HG02870 (cell line): ENCODE data around the gene AKT2.

ENCODE experiments used
- ATAC-seq: cut with Tn5 transposase; IDR thresholded peaks from one replicate; pipeline ENCODE4 v1.9.1; 2021; ENCODE audit warnings: mild to moderate bottlenecking, moderate library complexity; ENCODE audit not compliant: unreplicated experiment

AKT2 gene

DNA sequence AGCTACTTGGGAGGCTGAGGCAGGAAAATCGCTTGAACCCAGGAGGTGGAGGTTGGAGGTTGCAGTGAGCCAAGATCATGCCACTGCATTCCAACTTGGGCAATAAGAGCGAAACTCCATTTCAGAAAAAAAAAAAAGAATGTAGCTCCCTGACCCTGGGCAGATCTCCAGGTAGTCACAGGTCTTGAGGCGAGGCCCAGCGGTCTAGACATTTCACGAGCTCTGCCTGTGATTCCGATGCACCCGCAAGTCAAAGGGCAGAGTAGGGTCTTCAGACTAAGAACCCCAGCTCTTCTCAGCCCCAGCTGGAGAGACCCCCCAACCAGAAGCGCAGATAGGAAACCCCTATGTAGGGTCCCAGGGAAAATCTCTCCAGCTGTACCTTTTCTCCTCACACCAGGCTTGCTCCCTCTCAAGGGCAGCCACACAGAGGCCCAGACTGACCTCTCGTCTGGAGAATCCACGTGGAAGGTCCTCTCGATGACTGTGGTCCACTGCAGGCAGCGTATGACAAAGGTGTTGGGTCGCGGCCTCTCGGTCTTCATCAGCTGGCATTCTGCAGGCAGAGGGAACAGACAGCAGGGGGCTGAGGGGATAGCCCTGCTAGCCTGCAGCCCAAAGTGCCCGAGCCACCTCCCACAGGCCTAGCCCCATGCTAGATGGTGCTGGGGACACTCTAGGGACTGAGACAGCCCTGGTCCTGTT, 30.3 kb downstream of the AKT2 start:
- no peak for ATAC-seq

DNA sequence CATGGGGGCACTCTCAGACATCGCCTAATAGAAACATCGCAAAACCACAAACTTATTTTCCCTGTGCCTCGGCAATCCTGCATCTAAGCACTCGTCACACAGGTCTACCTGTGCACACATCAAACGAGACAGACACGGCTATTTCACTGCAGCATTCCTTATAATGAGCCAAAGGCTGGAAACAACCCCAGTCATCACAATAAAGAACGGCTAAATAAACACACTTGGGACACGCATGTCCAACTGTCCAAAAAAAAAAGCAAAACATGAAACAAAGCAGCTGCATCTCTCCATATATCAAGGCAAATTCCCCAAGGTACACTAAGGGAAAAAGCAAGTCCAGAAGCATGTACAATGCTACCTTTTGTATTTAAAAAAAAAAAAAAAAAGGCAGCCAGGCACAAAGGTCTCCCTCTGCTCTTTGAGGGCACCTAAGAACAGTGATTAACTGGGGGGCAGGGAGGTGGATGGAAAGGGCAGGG, 31.5 kb downstream of the AKT2 start:
- ATAC-seq: no peak

DNA sequence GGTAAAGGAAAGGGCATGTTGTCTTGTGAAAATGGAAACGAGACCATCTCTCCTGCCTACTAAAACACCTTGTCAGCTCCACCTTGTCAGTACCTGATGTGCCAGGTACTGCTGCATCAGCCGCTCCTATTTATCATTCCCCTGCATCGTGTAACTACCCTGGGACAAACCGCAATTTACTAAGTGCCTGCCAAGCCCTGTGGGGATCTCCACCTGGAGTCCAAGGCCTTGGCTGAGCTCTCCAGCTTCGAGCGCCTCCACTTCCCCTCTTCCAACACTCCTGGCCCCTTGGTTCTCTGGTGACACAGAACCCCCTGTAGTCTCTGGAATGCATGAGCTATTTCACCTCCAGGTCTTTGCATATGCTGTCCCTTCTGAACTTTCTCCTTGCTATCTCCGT, 32.8 kb downstream of the AKT2 start:
- ATAC-seq: no peak

DNA sequence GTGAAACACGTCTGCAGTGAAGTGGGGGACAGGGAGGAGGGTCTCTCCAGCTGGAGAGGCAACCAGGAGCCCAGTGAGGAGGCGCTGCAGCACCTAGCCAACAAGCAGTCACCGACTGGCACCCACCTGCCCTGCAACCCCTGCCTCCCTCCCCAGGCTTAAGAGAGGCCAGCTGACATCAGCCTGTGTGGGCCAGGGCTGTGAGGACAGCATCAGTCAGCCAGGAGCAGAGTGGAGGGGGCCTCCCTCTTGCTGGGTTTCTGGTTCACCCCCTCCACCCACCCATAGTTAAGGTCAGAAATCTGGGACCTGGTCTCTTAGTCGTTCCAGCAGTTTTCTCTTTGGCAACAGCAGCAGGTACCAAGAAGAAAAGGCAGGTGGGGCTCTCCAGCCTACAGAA, 33.2 kb downstream of the AKT2 start:
- ATAC-seq: no peak

DNA sequence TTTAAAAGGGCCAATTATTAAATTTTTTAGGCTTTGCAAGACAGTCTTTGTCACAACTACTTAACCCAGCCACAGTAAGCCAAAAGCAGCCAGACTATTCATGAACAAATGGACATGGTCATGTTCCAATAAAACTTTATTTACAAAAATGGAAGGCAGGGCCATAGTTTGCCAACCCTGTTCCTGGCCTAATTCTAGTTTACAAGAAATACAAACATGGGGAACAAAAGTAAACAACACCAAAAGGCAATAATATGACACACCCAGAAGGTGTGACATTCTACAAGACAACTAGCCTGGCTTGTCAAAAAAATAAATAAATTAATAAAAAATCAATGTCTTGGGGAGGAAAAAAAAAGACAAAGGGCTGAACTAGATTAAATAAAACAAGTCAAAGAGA, 33.9 kb downstream of the AKT2 start:
- no peak for ATAC-seq

DNA sequence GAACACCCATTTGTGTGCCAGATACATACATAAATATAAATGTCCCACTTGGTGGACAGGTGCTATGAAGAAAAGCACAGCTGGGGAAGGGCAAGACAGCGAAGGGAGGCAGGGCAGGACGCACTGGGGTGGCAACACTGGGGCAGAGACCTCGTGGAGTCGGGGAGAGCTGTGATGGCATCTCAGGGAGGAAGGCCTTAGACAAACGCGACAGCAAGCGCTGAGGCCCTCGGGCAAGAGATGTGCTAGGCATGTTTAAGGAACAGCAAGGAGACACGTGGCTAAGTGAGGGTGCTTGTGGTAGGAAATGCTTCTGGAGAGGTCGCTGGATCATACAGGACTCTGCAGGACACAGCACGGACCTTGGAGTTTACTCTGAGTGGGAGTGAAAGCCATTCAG, 35.4 kb downstream of the AKT2 start:
- no peak for ATAC-seq

DNA sequence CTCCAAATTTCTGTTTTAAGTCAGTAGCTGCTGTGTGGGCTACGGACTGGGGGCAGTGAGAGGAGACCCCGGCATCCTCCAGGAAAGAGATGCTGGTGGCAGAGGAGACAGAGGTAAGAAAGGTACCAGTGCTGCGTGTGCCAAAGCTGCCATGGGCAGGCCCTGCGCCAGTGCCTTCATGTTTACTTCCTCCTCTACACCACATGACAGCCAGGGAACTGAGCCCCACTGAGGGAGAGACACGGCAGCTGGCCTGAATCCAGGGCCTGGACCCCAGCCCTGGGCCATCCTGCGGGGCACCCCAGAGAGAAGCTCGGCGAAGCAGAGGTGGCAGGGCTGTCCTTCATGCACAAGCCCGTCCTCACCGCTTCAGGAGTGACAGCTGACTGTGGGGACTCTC, 35.9 kb downstream of the AKT2 start:
- no peak for ATAC-seq

DNA sequence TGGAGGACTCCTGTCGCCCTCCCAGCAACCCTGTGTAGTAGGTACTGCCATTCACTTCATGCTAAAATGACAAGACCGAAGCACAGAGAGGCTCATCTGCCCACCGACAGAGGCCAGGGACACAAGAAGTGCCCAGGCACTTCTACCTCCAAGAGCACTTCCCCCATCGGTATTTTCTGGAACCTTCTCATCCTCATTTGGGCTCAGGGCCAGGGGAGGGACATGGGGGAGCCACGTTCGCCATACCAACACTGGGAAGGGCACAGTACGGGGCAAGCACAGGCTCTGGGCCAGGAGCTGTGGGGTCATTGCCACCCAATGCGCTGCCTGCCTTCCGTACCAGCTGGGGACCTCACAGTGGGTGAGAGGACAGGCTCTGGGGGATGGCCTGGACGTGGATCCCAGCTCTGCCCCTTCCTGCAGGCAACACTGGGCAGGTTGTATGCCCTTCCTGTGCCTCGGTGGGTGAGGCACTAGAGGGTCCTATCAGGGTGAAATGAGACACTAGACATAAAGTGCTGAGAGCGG, 37.3 kb downstream of the AKT2 start:
- ATAC-seq: no peak

DNA sequence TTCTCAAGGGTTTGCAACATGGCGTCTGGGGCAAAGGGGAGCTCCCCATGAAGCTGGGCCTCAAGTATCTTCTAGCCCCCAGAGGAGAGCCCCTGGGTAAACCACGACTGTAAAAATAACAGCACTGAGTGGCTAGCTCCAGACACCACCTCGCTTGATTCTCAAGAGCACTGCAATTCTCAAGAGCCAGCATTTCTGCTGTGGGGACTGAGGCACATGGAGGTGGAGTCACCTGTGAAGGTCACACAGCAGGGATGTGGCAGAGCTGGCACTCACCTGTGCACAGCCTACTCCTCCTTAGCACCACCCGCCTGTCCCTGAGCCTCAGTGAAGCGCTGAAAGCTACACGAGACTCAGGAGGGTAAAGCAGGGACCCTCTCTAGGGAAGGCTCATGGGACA, 38.0 kb downstream of the AKT2 start:
- ATAC-seq: no peak

DNA sequence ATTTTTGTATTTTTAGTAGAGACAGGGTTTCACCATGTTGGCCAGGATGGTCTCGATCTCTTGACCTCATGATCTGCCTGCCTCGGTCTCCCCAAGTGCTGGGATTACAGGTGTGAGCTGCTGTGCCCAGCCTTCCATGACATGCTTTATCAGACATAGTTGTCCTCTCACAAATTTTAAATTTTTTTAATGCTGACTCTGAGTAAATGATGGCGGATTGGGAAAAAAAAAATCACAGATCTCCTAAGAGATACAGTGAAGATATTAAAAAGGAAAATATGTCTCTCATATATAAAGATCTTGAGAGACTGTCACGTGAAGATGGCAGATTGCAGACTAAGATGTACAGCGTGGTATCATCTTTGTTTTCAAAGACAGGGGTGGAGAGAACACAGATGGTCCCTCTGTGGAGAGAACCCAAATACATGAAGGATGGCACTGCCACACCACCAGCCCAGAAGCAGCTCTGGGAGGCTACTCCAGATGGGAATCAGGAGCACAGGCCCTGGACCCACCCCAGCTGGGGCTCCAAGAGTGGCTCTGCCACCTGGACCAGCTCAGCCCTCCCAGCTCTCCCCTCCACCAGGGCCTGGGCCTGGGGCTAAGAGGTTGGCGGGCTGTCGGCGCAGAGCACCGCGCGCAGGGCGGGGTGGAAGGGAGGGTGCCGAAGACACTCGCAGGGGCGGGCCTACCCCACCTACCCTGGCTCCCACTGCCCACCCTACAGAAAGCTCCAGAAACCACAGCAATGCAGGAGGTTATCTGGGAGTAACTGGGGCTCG, 38.7 kb downstream of the AKT2 start:
- ATAC-seq: no peak

DNA sequence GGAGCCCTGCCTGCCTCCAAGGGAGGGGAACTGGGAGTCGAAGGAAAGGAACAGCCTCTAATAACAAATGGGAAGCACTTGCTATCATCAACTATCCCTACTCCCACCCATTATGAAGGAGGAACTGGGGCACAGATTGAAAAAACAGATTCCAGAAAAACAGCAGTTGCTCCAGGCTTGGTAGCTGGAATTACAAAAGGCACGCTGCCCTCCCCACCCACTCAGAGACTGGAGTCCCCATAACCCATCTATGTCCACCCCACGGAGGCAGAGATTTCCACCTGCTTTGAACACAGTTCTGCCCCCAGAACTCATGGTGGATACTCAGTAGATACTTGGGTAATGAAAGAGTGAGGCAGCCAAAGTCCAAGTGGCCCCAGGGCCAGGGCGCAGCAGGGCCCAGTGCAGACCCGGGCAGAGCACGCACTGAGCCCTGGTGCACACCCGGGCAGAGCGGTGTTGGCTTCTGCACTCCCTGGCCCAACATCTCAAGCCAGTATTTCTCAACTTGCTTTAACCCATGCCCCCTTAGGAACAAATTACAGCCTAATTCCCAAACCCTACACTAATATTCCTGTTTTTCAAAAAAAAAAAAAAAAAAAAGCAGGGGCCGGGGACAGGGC, 39.5 kb downstream of the AKT2 start:
- ATAC-seq: no peak

DNA sequence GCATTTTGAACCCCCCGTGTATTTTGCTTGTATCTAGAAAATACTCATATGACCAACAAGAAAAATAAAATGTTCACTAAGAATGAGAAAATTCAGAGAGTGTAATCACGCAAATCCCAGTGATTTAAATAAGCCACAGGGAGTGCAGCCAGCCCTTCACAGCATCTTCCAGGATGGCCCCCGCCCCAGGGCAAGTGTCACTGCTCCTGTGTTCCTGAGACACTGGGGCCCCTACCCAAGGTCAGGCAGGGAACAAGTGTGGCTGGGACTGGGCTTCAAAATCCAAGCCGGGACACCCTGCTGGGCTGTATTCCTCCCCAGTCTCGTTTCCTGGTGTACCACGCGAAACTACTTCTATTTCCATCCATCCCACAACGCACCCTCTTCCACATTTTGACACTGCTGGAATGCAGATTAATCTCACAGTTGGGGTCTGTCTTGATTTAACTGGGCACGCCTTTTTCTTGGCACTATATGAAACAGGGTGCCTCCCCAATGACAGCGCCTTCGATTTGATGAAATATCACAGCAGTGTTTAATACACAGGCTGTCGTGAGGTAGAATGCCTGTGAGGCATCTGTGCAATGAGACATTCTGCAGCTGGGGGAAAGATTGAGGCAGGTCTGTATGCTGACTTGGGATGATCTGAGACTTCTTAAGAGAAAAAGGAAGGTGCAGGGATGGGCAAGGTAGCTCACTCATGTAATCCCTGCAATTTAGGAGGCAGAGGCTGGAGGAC, 40.4 kb downstream of the AKT2 start:
- ATAC-seq: no peak

DNA sequence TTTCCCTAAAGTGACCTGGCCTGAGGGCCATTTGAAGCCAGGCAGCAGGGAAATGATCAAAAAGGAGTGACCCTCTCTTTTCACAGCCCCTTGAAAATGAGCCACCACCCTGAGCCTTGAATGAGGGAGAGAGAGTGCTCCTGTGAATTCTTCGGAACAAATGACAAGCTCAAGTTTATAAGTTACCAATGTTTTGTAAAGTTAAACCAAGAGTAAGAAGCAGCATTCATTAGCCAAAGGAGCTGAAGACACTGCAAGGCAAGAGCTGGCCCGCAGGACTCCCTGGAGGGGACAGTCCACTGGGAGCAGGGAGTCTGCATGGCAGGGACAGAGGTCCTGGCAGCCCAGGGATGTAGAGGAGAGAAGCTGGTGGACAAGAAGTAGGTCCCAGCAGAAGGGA, 42.0 kb downstream of the AKT2 start:
- ATAC-seq: no peak

DNA sequence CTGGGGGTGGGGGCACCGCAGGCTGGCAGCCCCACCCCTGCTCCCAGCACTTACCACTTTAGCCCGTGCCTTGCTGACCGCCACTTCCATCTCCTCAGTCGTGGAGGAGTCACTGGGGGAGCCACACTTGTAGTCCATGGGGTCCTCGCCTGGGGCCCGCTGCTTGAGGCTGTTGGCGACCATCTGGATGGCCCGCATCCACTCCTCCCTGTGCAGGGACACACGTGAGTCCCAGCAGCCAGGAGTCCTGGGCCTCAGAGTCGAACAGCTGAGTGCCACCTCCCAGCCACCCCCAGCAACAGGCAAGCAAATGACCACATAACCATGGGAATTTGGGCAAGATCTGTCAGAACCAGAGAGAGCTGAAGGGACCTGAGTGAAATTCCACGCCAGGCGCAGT, 42.7 kb downstream of the AKT2 start:
- ATAC-seq: no peak

DNA sequence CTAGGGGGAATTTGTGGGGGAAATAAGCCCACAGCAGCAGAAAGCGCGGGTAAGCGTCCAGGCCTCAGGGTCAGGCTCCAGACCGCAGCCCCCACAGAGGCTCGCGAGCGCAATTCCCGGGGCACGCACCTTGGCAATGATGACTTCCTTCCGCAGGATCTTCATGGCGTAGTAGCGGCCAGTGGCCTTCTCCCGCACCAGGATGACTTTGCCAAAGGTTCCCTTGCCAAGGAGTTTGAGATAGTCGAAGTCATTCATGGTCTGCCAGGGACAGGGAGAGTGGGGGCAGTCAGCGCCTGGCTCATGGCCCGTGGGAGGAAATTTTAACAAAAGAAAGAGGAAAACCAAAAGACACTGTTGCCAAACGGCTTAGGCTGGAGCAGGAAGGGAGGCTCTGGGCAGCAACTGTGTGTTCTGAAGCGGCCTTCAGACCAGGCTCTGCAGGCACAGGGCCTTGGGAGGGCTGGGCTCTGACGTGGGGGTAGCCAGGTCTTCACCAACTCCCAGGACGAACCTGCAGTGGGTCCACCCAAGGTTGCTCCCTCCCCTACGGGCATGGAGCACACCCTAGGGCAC, 43.2 kb downstream of the AKT2 start:
- ATAC-seq: no peak

DNA sequence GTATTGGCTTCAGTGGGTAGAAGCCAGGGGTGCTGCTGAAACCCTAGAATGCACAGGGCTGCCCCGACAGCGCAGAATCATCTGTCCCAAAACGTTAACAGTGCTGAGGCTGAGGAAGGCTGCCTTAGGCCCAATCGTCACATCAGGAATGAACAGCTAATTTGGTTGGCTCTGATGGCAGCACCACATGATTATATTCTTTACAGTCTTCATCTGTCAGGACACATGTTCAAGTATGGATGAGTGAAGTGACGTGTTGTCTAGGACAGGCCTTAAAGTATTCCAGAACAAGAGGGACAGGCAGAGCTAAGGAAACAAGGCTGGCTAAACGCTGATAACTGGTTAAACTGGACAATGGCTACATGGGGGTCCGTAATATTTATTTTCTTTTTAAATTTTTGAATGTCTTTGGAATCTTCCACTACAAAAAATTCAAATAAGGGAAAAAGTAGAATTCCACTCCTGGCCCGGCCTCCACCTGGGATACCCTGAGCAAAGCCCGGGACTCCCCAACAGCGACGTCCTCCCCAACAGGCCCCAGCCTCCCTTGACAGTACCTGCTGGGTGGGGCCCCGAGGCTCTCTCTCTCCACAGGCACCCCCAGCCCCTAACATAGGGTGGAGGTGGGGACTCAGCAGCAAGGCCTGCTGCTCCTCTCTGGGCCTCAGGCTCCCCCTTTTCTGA, 43.9 kb downstream of the AKT2 start:
- ATAC-seq: no peak

DNA sequence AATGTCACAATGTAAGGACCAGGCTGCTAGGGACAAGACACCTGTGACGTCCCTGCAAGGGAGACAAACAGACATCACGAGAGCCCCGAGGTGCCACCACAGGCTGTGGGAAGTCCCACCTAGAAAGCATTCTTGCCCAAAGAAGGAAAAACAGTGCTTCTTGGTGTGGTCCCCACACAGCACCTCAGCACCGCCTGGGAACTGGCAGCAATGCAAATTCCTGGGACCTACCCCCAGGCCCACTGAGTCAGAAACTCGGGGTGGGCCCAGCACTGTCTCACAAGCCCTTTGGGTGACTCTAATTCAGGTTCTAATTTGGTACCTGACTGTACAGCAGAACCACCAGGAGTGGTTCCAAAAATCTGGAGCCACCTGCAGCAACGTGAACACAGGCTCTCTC, 44.8 kb downstream of the AKT2 start:
- no peak for ATAC-seq

DNA sequence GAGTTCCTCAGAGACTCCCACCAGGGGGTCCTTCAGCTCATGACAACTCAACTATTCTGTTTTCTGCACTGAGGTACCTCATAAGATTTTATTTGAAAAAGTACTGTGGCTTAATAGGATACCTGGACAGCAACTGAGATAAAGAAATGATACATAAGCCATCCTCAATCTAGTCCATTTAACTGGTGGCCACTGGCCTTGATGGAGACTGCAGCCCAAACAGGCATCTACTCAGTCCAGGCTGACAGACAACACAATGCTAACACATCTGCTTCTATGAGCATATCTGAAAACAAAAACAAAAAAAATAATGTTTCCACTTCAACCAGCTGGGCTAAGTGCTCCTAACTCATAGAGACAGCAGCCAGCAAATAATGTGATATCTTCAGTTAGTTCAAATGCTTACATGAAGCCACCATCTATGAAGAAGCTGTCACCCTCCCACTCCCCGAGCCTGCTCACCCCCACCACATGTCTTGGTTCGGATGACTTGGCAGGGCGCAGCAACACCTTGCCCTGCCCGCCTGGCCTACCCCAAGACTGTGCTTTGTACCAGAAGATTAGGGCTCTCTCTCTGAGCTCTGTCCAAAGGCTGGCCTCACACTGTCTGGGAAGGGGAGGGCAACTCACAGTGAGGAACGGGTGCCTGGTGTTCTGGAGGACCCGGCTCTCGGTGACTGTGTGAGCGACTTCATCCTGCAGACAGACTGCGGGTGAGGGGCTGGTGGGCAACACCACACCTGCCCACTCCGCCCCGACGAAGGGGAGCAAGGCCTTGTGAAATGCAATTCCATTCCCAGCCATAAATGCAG, 45.5 kb downstream of the AKT2 start:
- no peak for ATAC-seq

DNA sequence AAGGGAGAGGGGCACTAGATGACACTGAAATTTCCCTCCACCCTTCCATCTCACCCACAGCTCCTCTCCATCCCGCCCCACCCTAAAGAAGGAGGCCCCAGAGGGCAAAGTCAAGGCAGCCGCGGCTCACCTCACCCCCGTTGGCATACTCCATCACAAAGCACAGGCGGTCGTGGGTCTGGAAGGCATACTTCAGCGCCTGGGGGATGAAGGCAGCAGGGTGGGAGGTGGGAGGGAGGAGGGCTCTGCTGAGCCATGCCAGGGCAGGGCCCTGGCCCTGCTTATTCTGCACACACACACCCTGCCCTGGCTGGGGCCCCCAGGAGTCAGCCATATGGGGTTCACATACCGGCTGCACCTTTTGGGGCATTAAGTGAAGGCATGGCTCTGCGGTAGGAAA, 46.4 kb downstream of the AKT2 start:
- ATAC-seq: no peak
